ENCODE data around the gene KSR2.

- TF ChIP-seq EP300 (IDR thresholded peaks at IDR 0.05) (no peak), CTCF (IDR thresholded peaks at IDR 0.05) (no peak), POLR2AphosphoS5 (IDR thresholded peaks at IDR 0.05) (no peak)
Observed at GRCh38 chr12:117640511-117640910, 328.3 kb downstream of the KSR2 start.
